Liver (tissue), 9 donors: ENCODE measurements around the gene KCTD6. TPM values are rescaled to one million over a fixed set of nuclear protein-coding genes. Genes with fewer than 3 reads are reported as not detected.

ENCODE experiments used
- DNase-seq: peaks from one replicate; pipeline ENCODE4 v3.0.0-alpha.2; 2017; ENCODE audit warnings: low spot score
- H3K27ac ChIP-seq, 2 donors: one replicate each; pipeline ENCODE4 v1.7.0; 2013; ENCODE audit warnings: inconsistent platforms in 2 of 2, low read length in 2 of 2, control low read depth in 1 of 2, low read depth in 1 of 2, mild to moderate bottlenecking in 1 of 2
- H3K27me3 ChIP-seq, 4 donors: one replicate each; pipeline versions ENCODE4 v1.6.1 to v1.7.0; 2013; ENCODE audit warnings: low read length in 3 of 4, inconsistent platforms in 1 of 4, mild to moderate bottlenecking in 1 of 4, moderate library complexity in 1 of 4; ENCODE audit not compliant: control insufficient read depth in 4 of 4, insufficient read depth in 4 of 4
- H3K36me3 ChIP-seq, 4 donors: one replicate each; pipeline versions ENCODE4 v1.6.1 to v1.7.0; 2013; ENCODE audit warnings: low read length in 3 of 4, mild to moderate bottlenecking in 3 of 4, low read depth in 1 of 4, moderate library complexity in 1 of 4; ENCODE audit not compliant: control insufficient read depth in 4 of 4, insufficient read depth in 3 of 4
- H3K4me1 ChIP-seq, 4 donors: one replicate each; pipeline versions ENCODE4 v1.6.1 to v1.7.0; 2013; ENCODE audit warnings: low read length in 3 of 4, mild to moderate bottlenecking in 3 of 4, moderate library complexity in 1 of 4; ENCODE audit not compliant: control insufficient read depth in 4 of 4, insufficient read depth in 4 of 4
- H3K4me3 ChIP-seq, 3 donors: one replicate each; pipeline versions ENCODE4 v1.6.1 to v1.7.0; 2013; ENCODE audit warnings: low read length in 3 of 3, control low read depth in 1 of 3, low read depth in 1 of 3, mild to moderate bottlenecking in 1 of 3
- H3K9ac ChIP-seq, 2 donors: one replicate each; pipeline ENCODE4 v1.7.0; 2013; ENCODE audit warnings: low read length in 2 of 2, mild to moderate bottlenecking in 2 of 2, moderate library complexity in 2 of 2, control low read depth in 1 of 2, low read depth in 1 of 2
- H3K9me3 ChIP-seq, 4 donors: one replicate each; pipeline versions ENCODE4 v1.6.1 to v1.7.0; 2013; ENCODE audit warnings: low read length in 3 of 4; ENCODE audit not compliant: control insufficient read depth in 4 of 4
- ATF3 ChIP-seq: IDR thresholded peaks from 2 replicates; pipeline ENCODE4 v1.6.1; 2016; ENCODE audit warnings: antibody characterized with exemption
- EGR1 ChIP-seq, 2 donors: IDR thresholded peaks; 2 replicates each; pipeline ENCODE4 v1.6.1; 2016 to 2018; ENCODE audit warnings: antibody characterized with exemption in 2 of 2, low read depth in 2 of 2
- FOXA1 ChIP-seq: IDR thresholded peaks from 2 replicates; pipeline ENCODE4 v1.6.1; 2016; ENCODE audit warnings: antibody characterized with exemption
- FOXA2 ChIP-seq: IDR thresholded peaks from 2 replicates; pipeline ENCODE4 v1.6.1; 2016; ENCODE audit warnings: antibody characterized with exemption
- GABPA ChIP-seq, 2 donors: IDR thresholded peaks in 1 of 2; conservative IDR thresholded peaks in 1 of 2; 2 replicates each; pipeline ENCODE4 v1.6.1; 2016; ENCODE audit warnings: antibody characterized with exemption in 2 of 2, mild to moderate bottlenecking in 1 of 2, moderate library complexity in 1 of 2
- HNF4A ChIP-seq, 2 donors: conservative IDR thresholded peaks; 2 replicates each; pipeline ENCODE4 v1.6.1; 2016; ENCODE audit warnings: antibody characterized with exemption in 2 of 2, mild to moderate bottlenecking in 2 of 2
- HNF4G ChIP-seq: IDR thresholded peaks from 2 replicates; pipeline ENCODE4 v1.6.1; 2016; ENCODE audit warnings: antibody characterized with exemption
- JUND ChIP-seq, 2 donors: IDR thresholded peaks; 2 replicates each; pipeline ENCODE4 v1.6.1; 2016; ENCODE audit warnings: antibody characterized with exemption in 2 of 2
- MAX ChIP-seq: IDR thresholded peaks from 2 replicates; pipeline ENCODE4 v1.6.1; 2016; ENCODE audit warnings: antibody characterized with exemption
- NR2F2 ChIP-seq: IDR thresholded peaks from 2 replicates; pipeline ENCODE4 v1.6.1; 2016; ENCODE audit warnings: antibody characterized with exemption
- RAD21 ChIP-seq, 2 donors: IDR thresholded peaks; 2 replicates each; pipeline ENCODE4 v1.6.1; 2016; ENCODE audit warnings: antibody characterized with exemption in 2 of 2, mild to moderate bottlenecking in 2 of 2
- REST ChIP-seq: IDR thresholded peaks from 2 replicates; pipeline ENCODE4 v1.6.1; 2016; ENCODE audit warnings: antibody characterized with exemption, mild to moderate bottlenecking
- RXRA ChIP-seq, 2 donors: IDR thresholded peaks; 2 replicates each; pipeline ENCODE4 v1.6.1; 2017 to 2018; ENCODE audit warnings: antibody characterized with exemption in 2 of 2, mild to moderate bottlenecking in 1 of 2
- SP1 ChIP-seq: IDR thresholded peaks from 2 replicates; pipeline ENCODE4 v1.6.1; 2018; ENCODE audit warnings: antibody characterized with exemption, mild to moderate bottlenecking
- TAF1 ChIP-seq: conservative IDR thresholded peaks from 2 replicates; pipeline ENCODE4 v1.6.1; 2016; ENCODE audit warnings: antibody characterized with exemption, mild to moderate bottlenecking
- YY1 ChIP-seq: IDR thresholded peaks from 2 replicates; pipeline ENCODE4 v1.6.1; 2016; ENCODE audit warnings: antibody characterized with exemption, mild to moderate bottlenecking
- WGBS: extraction: QIAGEN DNeasy Blood & Tissue Kit; methylation state at CpG from one replicate; pipeline ENCODE4 v1.1.7; 2013; 5-methylcytosine and 5-hydroxymethylcytosine counted together
- polyA plus RNA-seq, 2 donors: library from polyadenylated mRNA; stranded (reverse) in 1 of 2; unstranded in 1 of 2; fragments of 200-250 nt in 1 of 2; fragments of >200 nt in 1 of 2; fragmentation: Nextera tagmentation in 1 of 2; extraction: Ambion mirVana in 1 of 2; gene quantifications; one replicate each; pipeline versions ENCODE4 v1.2.1 to v1.2.3, GENCODE V29; 2013 to 2015
- total RNA-seq, 2 donors: library from RNA; depleted of rRNA; stranded (reverse); fragments of >200 nt; gene quantifications; one replicate each; pipeline ENCODE4 v1.2.3, GENCODE V29; 2014
- TF ChIP-seq, protein P1 (sequence below): fragments of 150-350 bp; IDR thresholded peaks from 2 replicates; pipeline ENCODE4 v1.5.1; 2017; ENCODE audit warnings: improper control_type of control experiment, low read depth, low read length; ENCODE audit not compliant: missing input control
- donor health status: healthy.
- donor health status: healthy.
- donor health status: healthy.
- donor health status: healthy.
- donor health status: healthy.

KCTD6 gene
- total and polyA plus RNA-seq, 4 donors, result 6.5 to 13.8 (median 10.4) TPM

GRCh38 chr3:58535531-58536500 is 43.9 kb downstream of the KCTD6 start (continued):
- peak; percentile 66 for TF ChIP-seq REST
- no peak for TF ChIP-seq TAF1
- TF ChIP-seq NR2F2, result peak; percentile 95
- TF ChIP-seq RAD21 (IDR thresholded peaks at IDR 0.05), result peak; percentile 47 to 62
- TF ChIP-seq RXRA (IDR thresholded peaks at IDR 0.05), result peak; percentile 99
- peak; percentile 95 for TF ChIP-seq MAX
- peak in 1 of 2 donors; percentile 31 for TF ChIP-seq GABPA (IDR thresholded peaks at IDR 0.05 in 1 of 2, conservative IDR thresholded peaks at IDR 0.05 in 1 of 2)
- peak; percentile 87 for TF ChIP-seq FOXA1
- peak; percentile 99 for TF ChIP-seq SP1
- TF ChIP-seq ATF3, result peak; percentile 62
- TF ChIP-seq FOXA2, result peak; percentile 87
- peak; percentile 100 for TF ChIP-seq HNF4A (conservative IDR thresholded peaks at IDR 0.05)

DNA sequence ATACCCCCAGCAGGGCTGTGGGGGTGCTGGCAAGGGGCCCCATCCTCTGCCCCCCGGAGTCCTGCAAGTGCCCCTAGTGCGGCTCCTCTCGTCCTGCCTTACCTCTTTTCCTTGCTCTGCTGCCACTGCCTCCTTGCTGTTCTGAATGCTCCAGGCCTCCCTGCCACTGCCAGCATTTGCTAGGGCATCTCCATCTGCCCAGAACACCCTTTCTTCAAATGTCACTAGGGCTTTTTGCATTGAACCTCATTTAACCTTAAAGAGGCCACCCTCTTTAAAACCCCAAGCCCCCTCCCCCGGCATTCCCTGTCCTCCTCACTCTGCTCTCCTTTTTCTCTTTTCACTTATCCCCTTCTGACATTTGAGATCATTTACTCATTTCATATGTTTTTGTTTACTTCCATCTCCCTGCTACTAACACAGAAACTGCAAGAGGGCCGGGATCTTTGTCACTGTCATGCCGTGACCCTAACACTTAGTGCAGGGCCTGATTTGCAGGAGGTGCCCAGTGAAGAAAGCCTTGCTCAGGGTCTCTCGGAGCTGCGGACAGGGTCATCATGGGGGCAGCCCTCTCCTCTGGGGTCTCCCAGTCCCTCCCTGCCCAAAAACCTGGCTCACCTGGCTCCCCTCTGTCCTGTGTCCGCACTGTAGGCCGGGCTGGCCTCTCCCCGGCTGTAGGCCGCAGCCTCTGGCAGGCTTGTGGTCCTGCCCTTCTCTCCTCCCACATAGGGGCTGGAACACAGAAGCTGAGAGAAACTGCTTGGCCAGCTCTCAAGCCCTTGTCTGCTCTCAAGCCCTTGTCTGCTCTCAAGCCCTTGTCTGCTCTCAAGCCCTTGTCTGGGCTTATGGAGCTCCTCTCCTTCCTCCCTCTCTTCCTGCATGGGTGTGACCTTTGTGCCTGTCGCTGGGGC is 44.9 kb downstream of the KCTD6 start, which contains the start of gene ACOX2:
Gene ACOX2 (minus strand): TSS at position 690 of the 911 bp plus-strand sequence. CDS start 2,084 bp downstream, outside the sequence.
- H3K36me3 ChIP-seq, result peaks cover 4 to 7% (median 6%) of the 10 kb centered on the region in 4 donors
- no peak for DNase-seq
- H3K27ac ChIP-seq, result peak within 1 kb of the TSS; percentile 83 to 86
- 16% methylated on average over 13 of the region's 13 CpGs for WGBS
- H3K4me3 ChIP-seq, result peak within 1 kb of the TSS; percentile 57 to 85 (median 65)
- no peaks in the 10 kb centered on the region for H3K27me3 ChIP-seq
- H3K9ac ChIP-seq, result peak within 1 kb of the TSS; percentile 89 to 97
- H3K9me3 ChIP-seq, result no peaks in the 10 kb centered on the region
- H3K4me1 ChIP-seq, result peaks cover 12 to 74% (median 71%) of the 10 kb centered on the region in 4 donors
- TF ChIP-seq HNF4G (no peak), JUND (IDR thresholded peaks at IDR 0.05) (no peak), FOXA1 (no peak), REST (peak; percentile 33), EGR1 (IDR thresholded peaks at IDR 0.05; ENCODE audit: low read depth in 2 of 2) (no peak), NR2F2 (peak; percentile 73), ATF3 (no peak), RXRA (IDR thresholded peaks at IDR 0.05) (peak; percentile 41 to 64), TAF1 (peak; percentile 21), GABPA (IDR thresholded peaks at IDR 0.05 in 1 of 2, conservative IDR thresholded peaks at IDR 0.05 in 1 of 2) (no peak), FOXA2 (no peak), MAX (no peak), YY1 (no peak), SP1 (no peak), RAD21 (IDR thresholded peaks at IDR 0.05) (peak in 1 of 2 donors; percentile 54), HNF4A (conservative IDR thresholded peaks at IDR 0.05) (peak; percentile 41 to 48)
- TF ChIP-seq, protein P1, sequence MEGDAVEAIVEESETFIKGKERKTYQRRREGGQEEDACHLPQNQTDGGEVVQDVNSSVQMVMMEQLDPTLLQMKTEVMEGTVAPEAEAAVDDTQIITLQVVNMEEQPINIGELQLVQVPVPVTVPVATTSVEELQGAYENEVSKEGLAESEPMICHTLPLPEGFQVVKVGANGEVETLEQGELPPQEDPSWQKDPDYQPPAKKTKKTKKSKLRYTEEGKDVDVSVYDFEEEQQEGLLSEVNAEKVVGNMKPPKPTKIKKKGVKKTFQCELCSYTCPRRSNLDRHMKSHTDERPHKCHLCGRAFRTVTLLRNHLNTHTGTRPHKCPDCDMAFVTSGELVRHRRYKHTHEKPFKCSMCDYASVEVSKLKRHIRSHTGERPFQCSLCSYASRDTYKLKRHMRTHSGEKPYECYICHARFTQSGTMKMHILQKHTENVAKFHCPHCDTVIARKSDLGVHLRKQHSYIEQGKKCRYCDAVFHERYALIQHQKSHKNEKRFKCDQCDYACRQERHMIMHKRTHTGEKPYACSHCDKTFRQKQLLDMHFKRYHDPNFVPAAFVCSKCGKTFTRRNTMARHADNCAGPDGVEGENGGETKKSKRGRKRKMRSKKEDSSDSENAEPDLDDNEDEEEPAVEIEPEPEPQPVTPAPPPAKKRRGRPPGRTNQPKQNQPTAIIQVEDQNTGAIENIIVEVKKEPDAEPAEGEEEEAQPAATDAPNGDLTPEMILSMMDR, result no peak
